DOHH2 (cell line): ENCODE results near the gene LRIF1.

ENCODE experiments used
- CTCF ChIP-seq: fragments of 200-600 bp; sonication (generic); IDR thresholded peaks from one replicate; pipeline ENCODE4 v1.5.1; 2014; ENCODE audit warnings: antibody characterized with exemption, mild to moderate bottlenecking, low read depth, low read length; ENCODE audit not compliant: poor library complexity, severe bottlenecking
- EZH2phosphoT487 ChIP-seq: fragments of 200-600 bp; sonication (generic); IDR thresholded peaks from 2 replicates; pipeline ENCODE4 v1.6.1; 2017; ENCODE audit warnings: borderline replicate concordance, mild to moderate bottlenecking, antibody characterized with exemption, low read length, moderate library complexity, mixed read lengths

GRCh38 chr1:110953031-110953430, 10.7 kb downstream of the LRIF1 start:
- no peak for TF ChIP-seq CTCF
- no peak for TF ChIP-seq EZH2phosphoT487
